SK-MEL-5 (cell line): ENCODE results near the gene STBD1. TPM values are rescaled to one million over a fixed set of nuclear protein-coding genes. Genes with fewer than 3 reads are reported as not detected.
A peak's percentile ranks its signal among the peaks of the same experiment; 100 is the strongest.

ENCODE experiments used
- DNase-seq: peaks from one replicate; pipeline ENCODE4 v3.0.0-alpha.2; 2016; ENCODE audit warnings: low read depth, low spot score
- in situ Hi-C: cut with HindIII; loops from 2 replicates; pipeline ENCODE4 v1.10.0; 2016; ENCODE audit warnings: low sequenced_read_pairs, high pct_unique_total_duplicates, low pct_unique_long_range_greater_than_20kb
- total RNA-seq: library from RNA; depleted of rRNA; stranded (reverse); fragments of >200 nt; shearing (Covaris generic); gene quantifications from 2 replicates; pipeline ENCODE4 v1.2.3, GENCODE V29; 2014

The STBD1 gene
- total RNA-seq, 1 experiment from 2014 or later: 0.29 TPM

DNA sequence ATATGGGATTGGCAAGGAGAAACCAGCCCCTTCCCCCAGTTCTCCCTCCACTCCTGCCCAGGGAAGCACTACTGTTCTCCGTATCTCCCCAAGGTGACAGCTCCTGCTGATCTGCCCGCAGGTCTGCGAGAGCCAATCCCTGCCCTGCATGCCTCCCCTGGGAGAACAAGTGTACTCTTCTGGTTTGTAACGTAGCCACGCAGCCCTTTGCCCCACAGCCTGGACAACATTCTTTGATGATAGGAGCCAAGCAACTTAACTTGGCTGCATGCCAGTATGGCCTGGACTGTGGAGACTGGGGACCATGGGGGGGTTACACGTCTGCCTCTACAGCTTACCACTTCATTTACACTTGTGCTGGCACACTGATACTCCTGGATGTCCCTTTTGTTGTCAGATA, 2.0 kb downstream of the STBD1 start:
- in situ Hi-C loops: no loop called here
- no peak for DNase-seq

DNA sequence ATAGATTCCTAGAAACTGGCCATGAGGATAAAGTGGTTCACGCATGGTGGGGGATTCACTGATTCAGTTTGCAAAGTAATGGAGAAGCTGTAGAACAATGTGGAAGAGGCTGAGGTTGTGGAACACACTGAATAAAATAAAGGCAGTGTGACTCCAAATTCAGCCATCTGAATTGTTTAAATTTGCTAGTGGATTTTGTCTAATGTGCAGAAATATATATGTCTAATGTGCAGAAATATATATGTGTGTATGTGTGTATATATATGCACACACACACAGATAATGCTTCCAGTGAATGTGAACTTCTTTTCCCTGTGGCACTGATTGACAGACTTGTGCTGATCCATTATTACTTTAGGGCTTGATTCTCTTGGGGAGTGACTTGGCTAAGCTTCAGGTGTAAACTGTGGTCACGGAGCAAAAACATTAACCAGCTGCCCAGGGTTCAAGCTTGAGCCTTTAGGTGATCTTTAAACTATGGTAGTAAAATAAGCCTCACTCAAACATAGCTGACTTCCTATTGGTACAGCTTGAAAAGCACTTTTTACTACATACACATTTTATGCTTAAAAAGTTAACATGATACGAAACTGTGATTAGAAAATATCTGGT, 3.5 kb downstream of the STBD1 start:
- no peak for DNase-seq
- in situ Hi-C loops: no loop called here

DNA sequence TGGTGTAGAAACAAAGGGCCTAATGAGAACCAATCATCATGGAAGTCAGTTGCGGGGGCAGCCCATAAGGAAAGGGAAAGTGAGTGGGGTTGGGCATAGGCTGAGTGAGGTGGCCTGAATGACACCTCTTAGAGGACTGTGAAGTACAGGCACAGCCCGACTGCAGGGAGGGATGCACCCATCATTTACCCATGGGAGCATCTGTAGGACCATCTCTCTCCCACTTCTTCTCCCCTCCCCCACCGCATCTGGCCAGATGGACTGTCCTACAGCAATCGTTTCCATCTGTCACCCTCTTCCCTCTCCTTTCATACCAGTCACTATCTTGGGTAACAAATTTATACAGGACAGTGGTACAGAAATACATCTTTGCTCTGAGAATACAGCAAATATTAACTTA, 4.2 kb downstream of the STBD1 start:
- in situ Hi-C loops: no loop called here
- no peak for DNase-seq

GRCh38 chr4:76311896-76312331, 5.4 kb downstream of the STBD1 start:
- in situ Hi-C loops: no loop called here

DNA sequence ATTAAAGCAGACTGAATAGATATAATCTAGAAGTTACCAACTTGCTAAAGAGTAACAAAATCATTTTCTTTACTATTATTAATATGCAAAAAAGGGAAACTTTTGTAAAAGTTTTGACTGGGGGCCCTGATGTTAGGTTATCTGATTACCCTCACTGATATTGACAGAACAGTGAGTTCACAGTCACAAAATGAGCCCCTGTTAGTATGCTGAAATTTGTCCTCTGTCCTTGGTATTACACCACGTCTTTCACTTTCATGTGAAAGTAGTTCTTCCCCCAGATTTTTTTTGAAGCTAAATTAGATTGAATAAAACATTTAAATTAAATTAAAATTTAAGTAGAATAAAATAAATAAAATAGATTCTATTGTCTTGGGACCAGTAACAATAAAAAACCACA, 5.9 kb downstream of the STBD1 start:
- DNase-seq: no peak
- in situ Hi-C loops: no loop called here

More at GRCh38 chr4:76311896-76312331, 5.4 kb downstream of the STBD1 start:
- DNase-seq: no peak

DNA sequence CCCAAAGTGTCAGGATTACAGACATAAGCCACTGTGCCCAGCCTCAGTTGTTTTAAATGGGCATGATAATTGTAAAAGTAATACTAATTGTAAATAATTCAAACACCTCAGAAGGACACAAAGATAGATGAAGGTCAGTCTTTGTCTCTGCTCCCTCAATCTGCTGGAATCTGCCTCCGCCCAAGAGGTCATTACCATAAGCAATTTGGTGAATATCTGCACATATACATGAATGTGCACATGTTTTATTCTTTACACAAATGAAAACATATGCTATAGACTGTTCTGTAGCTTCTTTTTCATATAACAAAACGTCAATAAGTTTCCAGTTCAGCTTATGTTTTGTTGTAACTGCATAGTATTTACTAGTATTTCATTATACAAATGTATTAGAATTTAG, 7.0 kb downstream of the STBD1 start:
- in situ Hi-C loops: no loop called here
- DNase-seq: no peak

DNA sequence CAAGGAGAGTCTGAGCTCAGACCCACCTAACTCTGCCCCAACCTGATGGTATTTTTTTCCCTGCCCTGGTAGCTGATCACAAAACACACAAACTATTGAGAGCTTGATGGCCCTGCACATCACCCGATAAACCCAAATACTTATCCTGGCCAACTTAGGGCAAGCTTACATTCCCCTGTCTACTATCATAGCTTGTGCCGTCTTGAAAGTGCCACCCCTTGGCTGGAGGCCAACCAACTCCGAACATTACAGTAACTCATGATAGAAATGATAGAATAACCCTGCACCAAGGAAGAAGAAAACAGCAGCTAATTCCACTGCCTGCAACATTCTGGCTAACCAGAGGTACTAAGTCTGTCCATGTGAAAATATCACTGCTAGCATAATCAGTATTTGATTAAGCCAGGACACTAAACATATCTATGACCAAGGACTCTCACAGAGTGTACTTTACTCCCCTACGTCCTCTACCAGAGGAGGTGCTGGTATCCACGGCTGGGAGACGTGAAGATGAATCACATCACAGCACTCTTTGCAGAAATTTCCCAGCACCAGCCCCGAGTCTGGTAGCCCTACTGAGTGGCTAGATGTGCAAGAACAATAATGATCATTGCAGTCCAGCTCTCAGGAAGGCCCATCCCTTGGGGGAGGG, 8.9 kb downstream of the STBD1 start:
- in situ Hi-C loops: no loop called here
- DNase-seq: no peak

GRCh38 chr4:76316131-76316530, 9.6 kb downstream of the STBD1 start:
- DNase-seq: no peak
- in situ Hi-C loops: no loop called here

DNA sequence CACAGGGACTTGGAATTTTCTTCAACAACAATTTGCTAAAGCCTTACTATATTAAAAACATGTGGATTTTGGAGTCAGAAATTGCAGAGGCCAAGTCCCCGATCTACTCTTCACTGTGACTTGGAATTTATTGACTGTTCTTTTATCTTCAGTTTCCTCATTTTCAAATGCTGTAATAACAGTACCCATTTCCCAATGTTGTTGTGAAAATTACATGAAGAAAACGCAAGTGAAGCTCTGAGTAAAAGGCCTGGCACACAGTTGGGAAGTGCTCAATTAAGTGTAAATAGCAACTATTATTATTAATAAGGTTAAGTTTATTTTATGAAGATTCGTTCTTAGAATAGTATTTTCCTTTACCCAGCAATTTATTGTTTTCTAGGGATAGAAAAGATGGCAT, 15.7 kb downstream of the STBD1 start:
- in situ Hi-C loops: no loop called here
- DNase-seq: no peak

- in situ Hi-C loops: no loop called here
- no peak for DNase-seq
These were observed 18.5 kb downstream of the STBD1 start for GRCh38 chr4:76325072-76325471.

DNA sequence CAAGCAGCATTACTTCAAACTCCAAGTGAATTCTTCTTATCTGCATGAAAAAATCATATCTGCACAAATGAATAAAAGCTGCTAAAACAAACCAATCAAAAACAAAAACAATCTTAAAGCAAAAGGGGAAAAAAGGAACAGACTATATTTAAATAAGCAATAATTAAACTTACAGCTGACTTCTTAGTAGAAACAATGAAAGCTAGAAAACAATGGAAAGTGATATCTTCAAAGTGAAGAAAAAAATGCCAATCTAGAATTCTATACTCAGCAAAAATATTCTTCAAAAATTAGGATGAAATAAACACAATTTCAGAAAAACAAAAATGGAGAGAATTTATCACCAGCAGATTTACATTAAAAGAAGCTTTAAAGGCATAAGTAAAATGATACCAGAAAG, 20.0 kb downstream of the STBD1 start:
- in situ Hi-C loops: no loop called here
- no peak for DNase-seq

- DNase-seq: no peak
- in situ Hi-C loops: no loop called here
These were observed 28.4 kb downstream of the STBD1 start for GRCh38 chr4:76334885-76335284.

GRCh38 chr4:76339364-76339763, 32.8 kb downstream of the STBD1 start:
- peak; percentile 33 for DNase-seq
- in situ Hi-C loops: no loop called here

GRCh38 chr4:76341063-76341462, 34.5 kb downstream of the STBD1 start:
- no peak for DNase-seq

DNA sequence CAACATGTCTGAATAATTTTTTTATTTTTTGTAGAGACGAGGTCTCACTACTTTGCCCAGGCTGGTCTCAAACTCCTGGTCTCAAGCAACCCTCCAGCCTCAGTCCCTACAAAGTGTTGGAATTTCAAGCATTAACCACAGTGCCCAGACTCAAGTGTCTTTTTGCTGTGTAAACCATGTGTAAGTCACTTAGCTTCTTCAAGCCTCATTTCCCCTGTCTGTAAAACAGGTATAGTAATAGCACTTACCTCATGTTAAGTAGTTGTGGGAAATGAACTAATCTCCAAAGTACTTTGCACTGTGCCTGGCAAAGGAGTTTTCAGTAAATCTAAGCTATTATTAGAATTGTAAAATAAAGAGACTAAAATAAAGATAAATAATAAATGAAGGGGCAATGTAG, 35.7 kb downstream of the STBD1 start:
- in situ Hi-C loops: no loop called here
- DNase-seq: no peak

More at GRCh38 chr4:76341063-76341462, 34.5 kb downstream of the STBD1 start:
- in situ Hi-C loops: no loop called here

- DNase-seq: no peak
- in situ Hi-C loops: no loop called here
These were observed 36.3 kb downstream of the STBD1 start for GRCh38 chr4:76342803-76343202.

- in situ Hi-C loops: no loop called here
- DNase-seq: peak; percentile 10
These were observed 48.3 kb downstream of the STBD1 start for GRCh38 chr4:76354517-76355473.

DNA sequence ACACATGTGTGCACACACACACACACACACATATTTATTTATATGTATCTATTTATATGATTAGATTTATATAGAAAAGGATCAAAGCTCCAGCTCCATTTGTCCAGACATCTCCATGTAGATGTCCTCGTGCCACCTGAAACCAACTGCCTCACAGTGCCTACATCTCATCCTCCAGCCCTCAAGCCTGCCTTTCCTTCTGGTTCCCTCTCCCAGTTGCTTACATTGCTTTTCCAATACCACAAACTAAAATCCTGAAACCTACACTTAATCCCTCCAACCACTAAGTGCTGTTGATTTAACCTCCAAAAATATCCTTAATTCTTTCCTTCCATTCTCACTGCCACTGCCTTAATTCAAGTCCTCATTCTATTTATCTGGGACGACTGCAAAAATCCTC, 51.4 kb downstream of the STBD1 start:
- no peak for DNase-seq
- in situ Hi-C loops: no loop called here
